Inflammatory macrophage (primary cell): ENCODE results near the gene RNF31.
"Not testable (repeated sequence)": the region's sequence is repeated elsewhere in the genome, so short reads cannot be mapped to it uniquely, and the experiment has no call there.

Experiments used
- DNase-seq, 2 donors: peaks; one replicate each; pipeline ENCODE4 v3.0.0-alpha.2; 2020 to 2022
- total RNA-seq, 18 experiments: gene quantifications; one replicate each; lab custom pipeline; 2026; ENCODE audit warnings: mixed read lengths in 6 of 18, inconsistent platforms in 2 of 18; lab: John Stamatoyannopoulos, UW

RNF31 gene
- 0.20 to 3.2 (median 1.2) reads per million in 18 experiments for total RNA-seq

DNA sequence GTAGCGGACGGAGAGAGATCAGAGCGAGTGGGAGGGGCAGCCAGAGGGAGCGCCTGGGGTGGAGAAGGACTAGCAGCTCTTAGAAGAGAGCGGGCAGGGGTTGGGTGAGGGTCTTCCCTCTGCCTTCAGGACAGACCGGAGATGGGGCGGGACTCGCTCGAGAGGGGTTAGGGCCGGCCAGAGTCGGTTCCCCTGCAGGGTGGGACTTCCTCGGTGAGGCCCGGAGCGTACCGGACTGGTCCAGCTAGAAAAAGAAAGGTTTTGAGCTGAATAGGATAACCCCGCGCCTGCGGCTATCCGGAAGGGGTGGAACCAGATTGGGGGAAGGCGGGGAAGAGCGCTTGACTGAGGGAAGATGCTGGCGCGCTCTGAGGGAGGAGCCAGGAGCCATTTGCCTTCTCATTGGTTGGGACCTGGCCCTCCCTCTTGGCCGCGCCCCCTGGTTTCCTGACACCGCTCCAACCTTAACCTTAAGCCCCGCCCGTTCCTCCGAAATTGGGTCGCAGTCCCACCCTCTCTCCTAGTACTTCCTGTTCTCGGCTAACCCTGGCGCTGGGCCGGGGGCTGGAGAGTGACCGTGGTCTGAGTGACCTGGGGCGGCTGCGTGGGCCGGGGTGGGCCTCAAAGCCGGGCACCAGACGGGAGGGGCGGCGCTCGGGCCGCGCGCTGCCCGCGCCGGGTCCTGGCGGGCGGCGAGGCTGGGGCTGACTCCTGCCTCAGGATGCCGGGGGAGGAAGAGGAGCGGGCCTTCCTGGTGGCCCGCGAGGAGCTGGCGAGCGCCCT is at the start of gene RNF31:
RNF31 (plus strand) TSS at position 521 of the 783 bp plus-strand sequence; CDS start at position 722, 201 bp downstream.
- peak; percentile 99 for DNase-seq

DNA sequence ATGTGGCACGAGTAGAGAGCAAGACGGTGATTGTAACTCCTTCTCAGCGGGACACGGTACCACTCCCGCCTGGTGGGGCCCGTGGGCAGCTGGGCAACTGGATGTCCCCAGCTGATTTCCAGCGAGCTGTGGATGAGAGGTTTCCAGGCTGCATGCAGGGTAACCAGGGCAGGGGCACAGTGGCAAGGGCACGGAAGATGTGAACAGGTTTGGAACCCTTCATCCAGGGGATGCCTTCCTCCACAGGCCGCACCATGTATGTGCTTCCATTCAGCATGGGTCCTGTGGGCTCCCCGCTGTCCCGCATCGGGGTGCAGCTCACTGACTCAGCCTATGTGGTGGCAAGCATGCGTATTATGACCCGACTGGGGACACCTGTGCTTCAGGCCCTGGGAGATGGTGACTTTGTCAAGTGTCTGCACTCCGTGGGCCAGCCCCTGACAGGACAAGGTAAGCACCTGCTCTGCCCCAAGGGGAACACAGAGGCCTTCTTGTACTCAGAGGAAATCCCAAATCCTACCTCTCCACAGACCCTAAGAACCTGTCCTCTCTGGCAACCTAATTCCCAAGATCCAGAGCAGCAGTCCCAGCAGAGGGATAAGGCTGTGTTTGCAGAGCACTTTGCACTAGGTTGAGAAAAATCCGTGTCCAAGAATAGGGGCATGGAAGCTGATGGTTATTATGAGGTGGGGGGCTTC is 48.9 kb upstream of the RNF31 start:
- DNase-seq = no peak

DNA sequence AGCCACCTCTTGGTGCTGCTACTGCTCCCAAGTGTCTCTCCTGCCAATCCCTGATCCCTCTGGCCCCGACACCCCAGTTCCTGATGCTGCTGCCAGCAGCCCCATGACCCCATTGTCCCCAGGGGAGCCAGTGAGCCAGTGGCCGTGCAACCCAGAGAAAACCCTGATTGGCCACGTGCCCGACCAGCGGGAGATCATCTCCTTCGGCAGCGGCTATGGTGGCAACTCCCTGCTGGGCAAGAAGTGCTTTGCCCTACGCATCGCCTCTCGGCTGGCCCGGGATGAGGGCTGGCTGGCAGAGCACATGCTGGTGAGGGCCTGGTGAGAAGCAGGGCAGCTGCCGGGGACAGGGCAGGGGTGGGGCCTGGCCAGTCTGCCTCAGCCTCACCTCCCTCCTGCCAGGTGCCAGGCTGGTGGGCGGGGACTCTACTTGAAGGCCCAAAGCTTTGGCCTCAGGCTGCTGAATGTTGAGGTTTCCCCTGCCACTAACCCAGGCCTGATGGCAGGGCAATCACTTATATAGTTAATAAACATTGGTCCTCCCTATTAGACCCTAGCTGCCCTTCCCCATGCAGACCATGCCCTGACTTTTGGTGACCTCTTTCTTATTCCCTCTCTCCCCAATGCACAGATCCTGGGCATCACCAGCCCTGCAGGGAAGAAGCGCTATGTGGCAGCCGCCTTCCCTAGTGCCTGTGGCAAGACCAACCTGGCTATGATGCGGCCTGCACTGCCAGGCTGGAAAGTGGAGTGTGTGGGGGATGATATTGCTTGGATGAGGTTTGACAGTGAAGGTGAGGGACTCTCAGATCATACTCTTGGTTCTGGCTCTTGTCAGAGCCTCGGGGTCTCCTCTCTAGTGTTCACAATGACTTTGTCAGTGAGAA is 48.1 kb upstream of the RNF31 start:
- DNase-seq = no peak

GRCh38 chr14:24100197-24100981 is 46.9 kb upstream of the RNF31 start:
- peak; percentile 69 to 70 for DNase-seq

DNA sequence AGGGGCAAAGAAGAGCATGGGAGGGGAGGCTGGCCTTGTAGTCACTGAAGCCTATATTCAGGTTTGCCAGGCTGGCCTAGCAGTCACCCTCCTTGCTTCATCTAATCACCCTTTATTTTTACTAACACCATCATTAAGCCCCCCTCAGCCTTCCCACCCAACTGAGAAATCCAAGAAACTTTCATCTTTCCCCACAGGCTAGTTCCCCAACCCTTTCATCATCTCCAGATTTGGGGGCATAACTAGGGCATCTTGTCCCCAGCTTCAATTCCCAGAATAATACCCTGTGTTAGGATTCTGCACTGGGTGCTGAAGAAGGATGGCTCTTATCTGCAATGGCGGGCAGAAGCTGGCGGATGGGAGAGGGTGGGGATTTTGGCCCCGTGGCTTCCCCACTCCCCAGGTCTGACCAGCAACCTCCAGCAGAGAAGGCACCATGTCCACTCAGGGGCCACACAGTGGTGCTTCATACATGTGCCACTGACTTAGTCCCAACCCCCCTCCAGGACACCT is 46.3 kb upstream of the RNF31 start:
- no peak for DNase-seq

DNA sequence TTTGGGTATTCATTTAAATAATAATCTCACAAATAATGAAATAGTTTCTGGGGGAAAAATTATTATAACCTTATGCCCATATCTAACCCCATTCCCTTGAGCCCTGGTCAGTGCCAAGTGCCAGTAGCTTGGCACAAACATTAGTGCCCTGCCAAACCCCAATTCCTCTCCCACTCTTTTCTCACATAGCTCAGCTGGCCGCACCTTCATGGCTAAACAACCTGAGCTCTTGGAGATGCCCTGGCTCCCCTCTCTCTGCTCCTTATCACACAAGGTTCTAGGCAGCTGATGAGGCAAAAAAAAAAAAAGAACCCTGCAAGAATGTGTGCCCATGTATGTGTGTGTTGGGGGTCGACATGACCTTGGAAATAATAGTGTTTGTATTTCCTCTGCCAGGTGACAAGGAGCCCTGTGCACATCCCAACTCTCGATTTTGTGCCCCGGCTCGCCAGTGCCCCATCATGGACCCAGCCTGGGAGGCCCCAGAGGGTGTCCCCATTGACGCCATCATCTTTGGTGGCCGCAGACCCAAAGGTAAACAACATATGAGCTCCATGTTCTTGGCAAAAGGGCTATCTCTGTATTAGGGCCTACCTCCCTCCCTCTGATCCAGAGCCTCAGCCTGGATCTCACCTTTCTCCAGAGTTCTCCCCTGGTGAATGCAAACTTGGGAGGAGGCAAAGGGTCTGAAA is 44.8 kb upstream of the RNF31 start:
- no peak for DNase-seq

- DNase-seq = no peak
Observed at GRCh38 chr14:24103451-24103850, 43.8 kb upstream of the RNF31 start.

GRCh38 chr14:24105609-24106239 is 41.6 kb upstream of the RNF31 start:
- DNase-seq = not testable (repeated sequence)

GRCh38 chr14:24106672-24107271 is 40.5 kb upstream of the RNF31 start:
- no peak for DNase-seq

GRCh38 chr14:24108336-24108874 is 38.9 kb upstream of the RNF31 start:
- DNase-seq = no peak

DNA sequence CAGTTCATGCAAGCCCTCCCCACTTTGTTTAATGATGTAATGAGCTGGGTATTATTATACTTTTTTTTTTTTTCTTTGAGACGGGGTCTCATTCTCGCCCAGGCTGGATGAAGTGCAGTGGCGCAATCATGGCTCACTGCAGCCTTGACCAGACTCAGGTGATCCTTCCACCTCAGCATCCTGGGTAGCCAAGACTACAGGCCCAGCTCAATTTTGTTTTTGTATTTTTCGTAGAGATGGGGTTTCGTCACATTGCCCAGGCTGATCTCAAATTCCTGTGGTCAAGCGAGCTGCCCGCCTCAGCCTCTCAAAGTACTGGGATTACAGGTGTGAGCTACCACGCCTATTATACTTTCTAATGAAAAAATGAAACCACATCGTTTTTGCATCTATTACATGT is 37.2 kb upstream of the RNF31 start:
- DNase-seq = no peak

- DNase-seq = no peak
Observed at GRCh38 chr14:24110523-24110922, 36.8 kb upstream of the RNF31 start.

DNA sequence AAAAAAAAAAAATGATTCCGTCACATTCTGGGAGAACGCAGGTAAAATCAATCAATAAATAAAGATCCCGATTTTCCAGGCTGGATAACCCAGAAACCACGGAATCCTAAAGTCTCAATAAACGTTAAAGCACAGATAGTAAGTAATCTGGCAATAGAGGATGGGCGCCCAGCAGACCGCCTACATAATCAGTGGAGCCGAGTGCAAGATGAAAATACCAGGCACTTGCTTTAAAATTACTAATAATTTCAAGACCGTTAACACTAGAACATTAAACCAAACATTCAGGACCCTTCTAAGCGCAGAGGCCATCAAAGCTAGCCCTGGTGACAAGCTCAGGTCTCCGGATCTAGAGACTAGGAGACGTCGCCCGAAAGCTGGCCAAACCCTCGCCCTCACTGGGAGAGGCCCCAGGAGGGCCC is 33.9 kb upstream of the RNF31 start:
- no peak for DNase-seq

- DNase-seq = peak; percentile 97 to 98
Observed at GRCh38 chr14:24113801-24114531, 33.3 kb upstream of the RNF31 start.

DNA sequence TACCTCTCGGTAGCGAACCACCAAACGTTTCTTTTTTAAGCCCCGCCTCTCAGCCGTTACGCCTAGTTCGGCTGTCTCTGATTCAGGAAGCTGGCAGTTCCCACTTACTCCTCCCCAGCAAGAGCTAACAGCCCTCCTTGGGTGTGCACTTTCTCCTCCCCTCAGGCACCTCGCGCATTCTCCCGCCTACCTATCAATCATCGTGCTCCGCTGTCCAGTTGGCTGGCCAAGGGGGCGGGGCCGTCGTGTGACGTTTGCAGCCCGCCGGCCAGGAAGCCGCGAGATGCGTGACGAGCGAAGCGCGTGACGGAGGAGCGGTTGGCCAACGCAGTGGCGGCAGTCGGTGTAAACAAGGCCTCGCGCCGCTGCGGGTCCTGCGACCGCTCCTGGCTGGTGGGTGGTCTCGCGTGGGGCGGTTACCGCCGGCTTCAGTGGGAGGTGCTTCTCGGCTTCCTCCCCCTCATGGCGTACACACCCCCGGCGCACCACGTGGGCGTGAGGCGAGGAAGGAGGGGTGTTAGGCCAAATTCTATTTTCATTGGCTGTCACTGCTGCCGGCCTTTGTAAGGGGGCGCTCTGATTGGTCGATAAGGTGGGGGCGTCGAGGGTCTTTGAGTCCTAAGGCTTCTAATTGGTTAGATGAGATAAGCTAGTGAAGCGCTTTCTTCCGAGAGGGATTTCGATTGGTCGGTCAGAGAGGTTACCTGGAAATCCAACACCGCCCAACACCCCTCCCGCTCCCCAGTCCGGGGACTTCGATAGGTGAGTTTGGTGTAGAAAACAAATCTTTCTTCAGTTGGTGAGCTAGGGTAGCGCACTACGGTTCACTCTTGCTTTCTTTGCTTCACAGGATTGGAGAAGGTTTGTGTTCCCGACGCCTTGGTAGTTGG is 32.5 kb upstream of the RNF31 start, which contains the start of the genes DCAF11 and NRL:
DCAF11 (plus strand) TSS at position 246 of the 890 bp plus-strand sequence. CDS start 818 bp downstream, outside the sequence.
NRL (minus strand) TSS at position 418 of the 890 bp plus-strand sequence. CDS start 32,101 bp downstream, outside the sequence.
- DNase-seq = peak; percentile 100

- DNase-seq = no peak
Observed at GRCh38 chr14:24115422-24116127, 31.7 kb upstream of the RNF31 start.
